HepG2 (cell line): Measurements from ENCODE around the gene ENPP4. TPM values are rescaled to one million over a fixed set of nuclear protein-coding genes. Genes with fewer than 3 reads are reported as not detected.

ENCODE experiments used
- ATAC-seq: fragments of 200-7000 bp; cut with Tn5 transposase; 3 replicates; pipeline ENCODE4 v1.9.1; 2020; ENCODE audit warnings: mild to moderate bottlenecking, moderate library complexity
- BruUV-seq: library from RNA; stranded (reverse); fragments of 400-500 nt; replicated peaks from 2 replicates; lab custom pipeline; 2021; lab: Mats Ljungman, UMichigan
- CTCF ChIA-PET: fragments of 300-600 bp; formaldehyde crosslinking; extraction: SDS; loops from one replicate; lab custom pipeline; 2021; ENCODE audit warnings: low total read pairs, inconsistent platforms, low intra/inter-chr PET ratio; lab: Yijun Ruan, JAX
- POLR2A ChIA-PET: fragments of 350-600 bp; sonication (Branson Sonifier 250); formaldehyde crosslinking; loops from one replicate; lab custom pipeline; 2020; ENCODE audit warnings: antibody characterized with exemption, inconsistent platforms; lab: Yijun Ruan, JAX
- DNase-seq: peaks from one replicate; pipeline ENCODE4 v3.0.0-alpha.2; 2015; ENCODE audit warnings: low spot score
- FAIRE-seq: peaks from 3 replicates; lab custom pipeline; 2011; peaks lifted over from hg19 to GRCh38; lab: Jason Lieb, UNC
- H2AFZ ChIP-seq: one replicate; pipeline ENCODE4 v1.6.1; 2011; ENCODE audit warnings: low read length, inconsistent platforms
- H3K27ac ChIP-seq: fragments of 300-600 bp; 3 replicates; pipeline ENCODE4 v1.8.0; 2011; ENCODE audit warnings: mixed run types, mild to moderate bottlenecking, mixed read lengths, low read length, inconsistent platforms; ENCODE audit not compliant: insufficient read depth; ENCODE audit errors: extremely low read length
- H3K27me3 ChIP-seq, 2 experiments: fragments of 200-600 bp in 1 of 2; 2 replicates in 1 of 2; 3 replicates in 1 of 2; pipeline versions ENCODE4 v1.6.0 to v1.8.0; 2011; ENCODE audit warnings: low read length in 2 of 2, mild to moderate bottlenecking in 2 of 2, moderate library complexity in 2 of 2, inconsistent platforms in 1 of 2; ENCODE audit not compliant: insufficient read depth in 2 of 2, control insufficient read depth in 1 of 2
- H3K36me3 ChIP-seq, 2 experiments: fragments of 200-600 bp in 1 of 2; replicated peaks in 1 of 2; 2 replicates in 1 of 2; 3 replicates in 1 of 2; pipeline versions ENCODE4 v1.5.1 to v1.8.0; 2011; ENCODE audit warnings: low read length in 2 of 2, inconsistent platforms in 1 of 2; ENCODE audit not compliant: insufficient read depth in 2 of 2, control insufficient read depth in 1 of 2
- H3K4me1 ChIP-seq: 2 replicates; pipeline ENCODE4 v1.5.1; 2012; ENCODE audit warnings: low read length, inconsistent platforms; ENCODE audit not compliant: insufficient read depth
- H3K4me2 ChIP-seq: 2 replicates; pipeline ENCODE4 v1.6.0; 2011; ENCODE audit warnings: low read depth, low read length, inconsistent platforms
- H3K4me3 ChIP-seq, 3 experiments: fragments of 200-600 bp in 1 of 3; sonication (generic), shearing (Covaris generic) in 1 of 3; replicated peaks in 1 of 3; 2 replicates each; pipeline ENCODE4 v1.5.1; 2011 to 2016; ENCODE audit warnings: low read length in 3 of 3, inconsistent platforms in 2 of 3, low read depth in 2 of 3, mild to moderate bottlenecking in 2 of 3, control low read depth in 1 of 3, mixed read lengths in 1 of 3; ENCODE audit not compliant: insufficient read depth in 1 of 3
- H3K79me2 ChIP-seq: one replicate; pipeline ENCODE4 v1.6.1; 2011; ENCODE audit warnings: low read length, inconsistent platforms; ENCODE audit not compliant: insufficient read depth
- H3K9ac ChIP-seq: 2 replicates; pipeline ENCODE4 v1.6.0; 2011; ENCODE audit warnings: mild to moderate bottlenecking, low read depth, low read length, inconsistent platforms; ENCODE audit not compliant: insufficient read depth
- H3K9me3 ChIP-seq: 2 replicates; pipeline ENCODE4 v1.5.1; 2012; ENCODE audit warnings: mild to moderate bottlenecking, low read length
- H4K20me1 ChIP-seq: 2 replicates; pipeline ENCODE4 v1.6.0; 2011; ENCODE audit warnings: inconsistent platforms, mild to moderate bottlenecking, low read length, moderate library complexity; ENCODE audit not compliant: insufficient read depth
- CCDC6 ChIP-seq: sonication (generic); formaldehyde crosslinking; IDR thresholded peaks from 2 replicates; pipeline ENCODE4 v1.8.1; 2022; ENCODE audit warnings: mild to moderate bottlenecking, missing genetic modification reagents, moderate library complexity
- ERF ChIP-seq: IDR thresholded peaks from 2 replicates; pipeline ENCODE4 v1.6.1; 2018; ENCODE audit warnings: missing biosample characterization, missing genetic modification reagents
- IKZF5 ChIP-seq: IDR thresholded peaks from 2 replicates; pipeline ENCODE4 v1.6.1; 2018; ENCODE audit warnings: missing genetic modification reagents, mild to moderate bottlenecking, missing compliant biosample characterization
- LCORL ChIP-seq, 2 experiments: fragments of 450-650 bp in 1 of 2; sonication (generic) in 1 of 2; formaldehyde crosslinking in 1 of 2; IDR thresholded peaks; 2 replicates each; pipeline versions ENCODE4 v1.5.0 to v1.6.1; 2017 to 2020; ENCODE audit warnings: antibody characterized with exemption in 1 of 2, missing genetic modification reagents in 1 of 2
- NFYC ChIP-seq: IDR thresholded peaks from 2 replicates; pipeline ENCODE4 v1.6.1; 2016; ENCODE audit warnings: missing genetic modification reagents, missing compliant biosample characterization
- TCF7L2 ChIP-seq: IDR thresholded peaks from 2 replicates; pipeline ENCODE4 v1.6.1; 2011; ENCODE audit warnings: mild to moderate bottlenecking, low read depth, low read length, moderate library complexity
- ZBTB44 ChIP-seq: sonication (generic); formaldehyde crosslinking; IDR thresholded peaks from 2 replicates; pipeline ENCODE4 v1.4.0; 2020; ENCODE audit warnings: missing genetic modification reagents
- ZNF33A ChIP-seq: sonication (generic); formaldehyde crosslinking; IDR thresholded peaks from 2 replicates; pipeline ENCODE4 v1.5.1; 2020; ENCODE audit warnings: missing genetic modification reagents, mild to moderate bottlenecking, moderate library complexity, borderline replicate concordance
- WGBS: methylation state at CpG from one replicate; pipeline ENCODE4 v1.1.6; 2017; ENCODE audit warnings: low lambda C conversion rate; 5-methylcytosine and 5-hydroxymethylcytosine counted together
- in situ Hi-C: cut with HindIII; loops from 2 replicates; pipeline ENCODE4 v1.10.0; 2017; ENCODE audit warnings: low pct_unique_long_range_greater_than_20kb; ENCODE audit not compliant: extremely low pct_ligation_motif_present
- intact Hi-C: fragments of 100-400 bp; cut with micrococcal nuclease; formaldehyde crosslinking; loops from one replicate; pipeline ENCODE4 v1.10.0; 2022; ENCODE audit not compliant: unreplicated experiment
- polyA plus RNA-seq, 8 experiments: library from polyadenylated mRNA; depleted of rRNA in 3 of 8; stranded (reverse) in 7 of 8; unstranded in 1 of 8; fragments of >200 nt; fragmentation: Illumina TruSeq in 4 of 8; extraction: Trizol in 4 of 8; gene quantifications; 2 replicates each; pipeline versions ENCODE4 v1.2.1 to v1.2.3, GENCODE V29; 2011 to 2016; ENCODE audit warnings: low read depth in 4 of 8, missing spikeins in 1 of 8, mixed read lengths in 1 of 8; ENCODE audit not compliant: insufficient read depth in 1 of 8
- total RNA-seq, 5 experiments: library from RNA; depleted of rRNA; stranded (reverse); fragments of >200 nt; fragmentation: Illumina TruSeq; extraction: Trizol; gene quantifications; 2 replicates each; pipeline ENCODE4 v1.2.3, GENCODE V29; 2016; ENCODE audit warnings: low read depth in 1 of 5
- TF ChIP-seq, protein P1 (sequence below): sonication (generic); formaldehyde crosslinking; IDR thresholded peaks from 2 replicates; pipeline ENCODE4 v1.8.1; 2023; ENCODE audit warnings: mild to moderate bottlenecking, inconsistent platforms, moderate library complexity, missing genetic modification reagents, borderline replicate concordance

The ENPP4 gene
- total and polyA plus RNA-seq, 2 of the 13 experiments (the other 11 are each of a cell fraction or from before 2014, with no cell fraction given): 0.04 to 0.38 TPM

DNA sequence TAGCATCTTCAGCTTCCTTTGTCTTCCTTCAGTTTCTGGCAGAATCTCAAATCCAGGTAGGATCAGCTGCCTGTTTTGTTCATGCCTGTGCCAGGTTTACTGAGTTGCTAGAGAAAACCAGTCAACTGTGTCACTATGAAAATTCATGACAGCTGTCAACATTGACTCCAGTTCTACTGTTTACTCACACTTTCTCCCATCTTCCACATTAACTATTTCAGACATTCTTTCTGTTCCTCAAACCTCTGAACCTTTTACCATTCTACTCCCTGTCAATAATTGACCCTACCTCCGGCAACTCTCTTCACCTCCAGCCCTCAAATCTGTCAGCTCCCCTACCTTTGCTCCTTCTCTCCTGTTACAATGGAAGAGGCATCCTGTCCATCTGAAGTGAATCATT lies 8.5 kb downstream of the ENPP4 start:
- Histone ChIP-seq H3K9ac (no peak overlapping the region), H2AFZ (no peak overlapping the region), H4K20me1 (no peaks in the 10 kb centered on the region), H3K4me2 (no peak overlapping the region), H3K36me3 (no peaks in the 10 kb centered on the region), H3K79me2 (no peaks in the 10 kb centered on the region), H3K27me3 (no peaks in the 10 kb centered on the region), H3K27ac (no peak overlapping the region), H3K9me3 (no peaks in the 10 kb centered on the region), H3K4me1 (no peaks in the 10 kb centered on the region), H3K4me3 (no peak overlapping the region)
- POLR2A ChIA-PET: no interaction called here
- intact Hi-C loops (no loop called here), in situ Hi-C loops (no loop called here)
- WGBS: 0% methylated on average over 1 of the region's 1 CpG
- ATAC-seq (no peak), FAIRE-seq (no peak), DNase-seq (no peak)
- CTCF ChIA-PET: no interaction called here
- no TSS peak for BruUV-seq
- no peak for TF ChIP-seq IKZF5 (CRISPR knock-in tag)
- TF ChIP-seq NFYC (CRISPR knock-in tag): no peak
- no peak for TF ChIP-seq ERF (CRISPR knock-in tag)
- no peak for TF ChIP-seq TCF7L2
- TF ChIP-seq, protein P1, sequence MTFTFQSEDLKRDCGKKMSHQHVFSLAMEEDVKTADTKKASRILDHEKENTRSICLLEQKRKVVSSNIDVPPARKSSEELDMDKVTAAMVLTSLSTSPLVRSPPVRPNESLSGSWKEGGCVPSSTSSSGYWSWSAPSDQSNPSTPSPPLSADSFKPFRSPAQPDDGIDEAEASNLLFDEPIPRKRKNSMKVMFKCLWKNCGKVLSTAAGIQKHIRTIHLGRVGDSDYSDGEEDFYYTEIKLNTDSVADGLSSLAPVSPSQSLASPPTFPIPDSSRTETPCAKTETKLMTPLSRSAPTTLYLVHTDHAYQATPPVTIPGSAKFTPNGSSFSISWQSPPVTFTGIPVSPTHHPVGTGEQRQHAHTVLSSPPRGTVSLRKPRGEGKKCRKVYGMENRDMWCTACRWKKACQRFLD (CRISPR knock-in tag): no peak
- TF ChIP-seq ZBTB44 (CRISPR knock-in tag): no peak
- TF ChIP-seq CCDC6 (CRISPR knock-in tag): no peak
- no peak for TF ChIP-seq ZNF33A
- no peak for TF ChIP-seq LCORL (IDR thresholded peaks at IDR 0.05)
- TF ChIP-seq LCORL (CRISPR knock-in tag; IDR thresholded peaks at IDR 0.05): no peak
